ENCODE results near the gene DMD.

The DMD gene

GRCh38 chrX:33138677-33139249, 72.6 kb downstream of the DMD start:
- no peak overlapping the region for H3K9ac ChIP-seq (ENCODE audit: insufficient read length)
- H3K9me3 ChIP-seq (ENCODE audit: low read depth, low read length) = no peaks in the 10 kb centered on the region
- DNase-seq (ENCODE audit: low read depth, low spot score) = no peak
- H3K36me3 ChIP-seq (ENCODE audit: insufficient read depth, low read length) = no peaks in the 10 kb centered on the region
- no peak overlapping the region for H3K27ac ChIP-seq
- H3K4me3 ChIP-seq = no peak overlapping the region
- no peak for TF ChIP-seq POLR2AphosphoS5 (IDR thresholded peaks at IDR 0.05; ENCODE audit: borderline replicate concordance, low read depth, low read length)
- no peak for TF ChIP-seq FOXP2 (optimal IDR thresholded peaks at IDR 0.05; ENCODE audit: control extremely low read depth, extremely low read length, insufficient read depth)
- TF ChIP-seq EZH2 (IDR thresholded peaks at IDR 0.05) = no peak

- Histone ChIP-seq H3K27ac (no peak overlapping the region), H3K9ac (ENCODE audit: insufficient read length) (no peak overlapping the region)
- no peak for DNase-seq (ENCODE audit: low read depth, low spot score)
Measured at GRCh38 chrX:33134164-33134563, 77.2 kb downstream of the DMD start.

GRCh38 chrX:33133320-33133719, 78.0 kb downstream of the DMD start:
- no peak overlapping the region for H3K27ac ChIP-seq
- no peak overlapping the region for H3K9ac ChIP-seq (ENCODE audit: insufficient read length)

More at GRCh38 chrX:33134164-33134563, 77.2 kb downstream of the DMD start:
- Histone ChIP-seq H3K36me3 (ENCODE audit: insufficient read depth, low read length) (no peaks in the 10 kb centered on the region), H3K9me3 (ENCODE audit: low read depth, low read length) (no peaks in the 10 kb centered on the region), H3K4me3 (no peak overlapping the region)
- no peak for TF ChIP-seq FOXP2 (optimal IDR thresholded peaks at IDR 0.05; ENCODE audit: control extremely low read depth, extremely low read length, insufficient read depth)
- no peak for TF ChIP-seq POLR2AphosphoS5 (IDR thresholded peaks at IDR 0.05; ENCODE audit: borderline replicate concordance, low read depth, low read length)
- TF ChIP-seq EZH2 (IDR thresholded peaks at IDR 0.05) = no peak

GRCh38 chrX:33132569-33132968, 78.8 kb downstream of the DMD start:
- H3K36me3 ChIP-seq (ENCODE audit: insufficient read depth, low read length) = no peaks in the 10 kb centered on the region
- H3K4me3 ChIP-seq = no peak overlapping the region
- TF ChIP-seq FOXP2 (optimal IDR thresholded peaks at IDR 0.05; ENCODE audit: control extremely low read depth, extremely low read length, insufficient read depth) (no peak), POLR2AphosphoS5 (IDR thresholded peaks at IDR 0.05; ENCODE audit: borderline replicate concordance, low read depth, low read length) (no peak), EZH2 (IDR thresholded peaks at IDR 0.05) (no peak)
- no peak overlapping the region for H3K9ac ChIP-seq (ENCODE audit: insufficient read length)
- H3K9me3 ChIP-seq (ENCODE audit: low read depth, low read length) = no peaks in the 10 kb centered on the region
- no peak for DNase-seq (ENCODE audit: low read depth, low spot score)
- no peak overlapping the region for H3K27ac ChIP-seq

More at GRCh38 chrX:33133320-33133719, 78.0 kb downstream of the DMD start:
- TF ChIP-seq FOXP2 (optimal IDR thresholded peaks at IDR 0.05; ENCODE audit: control extremely low read depth, extremely low read length, insufficient read depth) (no peak), POLR2AphosphoS5 (IDR thresholded peaks at IDR 0.05; ENCODE audit: borderline replicate concordance, low read depth, low read length) (no peak), EZH2 (IDR thresholded peaks at IDR 0.05) (no peak)
- Histone ChIP-seq H3K4me3 (no peak overlapping the region), H3K9me3 (ENCODE audit: low read depth, low read length) (no peaks in the 10 kb centered on the region), H3K36me3 (ENCODE audit: insufficient read depth, low read length) (no peaks in the 10 kb centered on the region)
- no peak for DNase-seq (ENCODE audit: low read depth, low spot score)

DNA sequence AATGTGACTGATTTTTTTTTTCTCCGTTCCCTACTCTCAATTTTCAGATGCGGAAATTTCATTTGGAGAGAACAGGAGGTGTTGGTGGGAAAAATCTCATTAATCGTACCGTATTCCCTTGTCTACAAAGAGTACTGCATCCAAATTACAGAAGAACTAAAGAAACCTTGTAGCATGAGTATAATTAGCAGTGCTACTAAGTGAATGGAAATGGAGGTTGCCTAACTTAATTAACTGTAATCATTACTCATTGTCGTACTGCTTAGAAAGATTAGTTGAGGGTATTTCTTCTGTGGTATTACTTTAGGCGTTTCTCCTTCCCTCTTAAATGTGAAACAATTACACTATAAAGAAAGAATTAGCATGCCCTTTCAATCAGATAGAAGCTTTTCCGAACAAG, 81.7 kb downstream of the DMD start:
- Histone ChIP-seq H3K4me3 (no peak overlapping the region), H3K9me3 (ENCODE audit: low read depth, low read length) (no peaks in the 10 kb centered on the region), H3K9ac (ENCODE audit: insufficient read length) (no peak overlapping the region), H3K27ac (no peak overlapping the region), H3K36me3 (ENCODE audit: insufficient read depth, low read length) (no peaks in the 10 kb centered on the region)
- DNase-seq (ENCODE audit: low read depth, low spot score) = no peak
- TF ChIP-seq POLR2AphosphoS5 (IDR thresholded peaks at IDR 0.05; ENCODE audit: borderline replicate concordance, low read depth, low read length) (no peak), FOXP2 (optimal IDR thresholded peaks at IDR 0.05; ENCODE audit: control extremely low read depth, extremely low read length, insufficient read depth) (no peak), EZH2 (IDR thresholded peaks at IDR 0.05) (no peak)

DNA sequence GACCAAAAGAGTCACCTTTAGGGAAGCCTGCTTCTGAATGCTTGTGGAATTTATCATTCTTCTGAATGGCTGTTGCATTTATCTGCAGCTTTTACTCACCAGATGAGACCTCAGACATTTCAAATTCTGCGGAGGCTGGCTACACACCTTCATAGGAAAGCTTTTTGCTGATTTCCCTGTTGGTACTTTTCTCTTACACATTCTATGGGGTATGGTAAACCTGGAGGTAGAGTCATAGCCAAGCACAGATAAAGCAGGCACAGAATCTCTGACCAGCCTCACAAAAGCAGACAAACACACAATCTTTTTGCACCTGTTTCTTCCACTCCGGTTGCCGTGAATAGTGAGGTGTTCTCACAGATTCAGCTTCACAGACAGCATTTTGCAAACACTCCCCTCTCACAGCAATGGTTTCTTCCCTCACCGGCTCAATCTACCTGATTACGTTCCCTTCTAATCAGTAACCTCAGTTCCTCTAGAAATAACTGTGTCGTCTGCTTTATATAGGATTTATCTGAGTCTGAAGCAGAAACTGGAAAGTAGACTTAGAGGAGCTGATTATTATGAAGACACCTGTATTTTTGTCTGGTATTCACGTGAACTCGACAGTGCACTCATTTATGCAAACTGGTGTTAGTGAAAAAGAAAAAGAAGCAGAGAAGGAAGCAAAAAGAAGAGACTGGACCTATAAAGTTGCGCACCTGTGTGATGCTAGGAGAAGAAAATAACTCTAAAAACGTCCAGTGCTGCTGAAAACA, 83.1 kb downstream of the DMD start:
- TF ChIP-seq EZH2 (IDR thresholded peaks at IDR 0.05) = no peak
- TF ChIP-seq FOXP2 (optimal IDR thresholded peaks at IDR 0.05; ENCODE audit: control extremely low read depth, extremely low read length, insufficient read depth) = no peak
- no peak for TF ChIP-seq POLR2AphosphoS5 (IDR thresholded peaks at IDR 0.05; ENCODE audit: borderline replicate concordance, low read depth, low read length)
- Histone ChIP-seq H3K4me3 (no peak overlapping the region), H3K27ac (no peak overlapping the region), H3K36me3 (ENCODE audit: insufficient read depth, low read length) (no peaks in the 10 kb centered on the region), H3K9ac (ENCODE audit: insufficient read length) (no peak overlapping the region), H3K9me3 (ENCODE audit: low read depth, low read length) (no peaks in the 10 kb centered on the region)
- DNase-seq (ENCODE audit: low read depth, low spot score) = no peak

GRCh38 chrX:33126469-33126868, 84.9 kb downstream of the DMD start:
- H3K9ac ChIP-seq (ENCODE audit: insufficient read length) = no peak overlapping the region
- no peak overlapping the region for H3K4me3 ChIP-seq
- no peak for TF ChIP-seq EZH2 (IDR thresholded peaks at IDR 0.05)
- no peak for TF ChIP-seq POLR2AphosphoS5 (IDR thresholded peaks at IDR 0.05; ENCODE audit: borderline replicate concordance, low read depth, low read length)
- TF ChIP-seq FOXP2 (optimal IDR thresholded peaks at IDR 0.05; ENCODE audit: control extremely low read depth, extremely low read length, insufficient read depth) = no peak
- H3K36me3 ChIP-seq (ENCODE audit: insufficient read depth, low read length) = no peaks in the 10 kb centered on the region
- H3K9me3 ChIP-seq (ENCODE audit: low read depth, low read length) = no peaks in the 10 kb centered on the region
- DNase-seq (ENCODE audit: low read depth, low spot score) = no peak
- no peak overlapping the region for H3K27ac ChIP-seq

GRCh38 chrX:33109858-33110257, 101.5 kb downstream of the DMD start:
- Histone ChIP-seq H3K36me3 (ENCODE audit: insufficient read depth, low read length) (no peaks in the 10 kb centered on the region), H3K27ac (no peak overlapping the region), H3K9ac (ENCODE audit: insufficient read length) (no peak overlapping the region), H3K4me3 (no peak overlapping the region), H3K9me3 (ENCODE audit: low read depth, low read length) (no peaks in the 10 kb centered on the region)
- TF ChIP-seq FOXP2 (optimal IDR thresholded peaks at IDR 0.05; ENCODE audit: control extremely low read depth, extremely low read length, insufficient read depth) (no peak), EZH2 (IDR thresholded peaks at IDR 0.05) (no peak), POLR2AphosphoS5 (IDR thresholded peaks at IDR 0.05; ENCODE audit: borderline replicate concordance, low read depth, low read length) (no peak)
- no peak for DNase-seq (ENCODE audit: low read depth, low spot score)
